Hepatocyte (in vitro differentiated cells): ENCODE data around the gene ADGRB3. TPM values are rescaled to one million over a fixed set of nuclear protein-coding genes. Genes with fewer than 3 reads are reported as not detected.

Source experiments
- DNase-seq: peaks from one replicate; pipeline ENCODE4 v3.0.0-alpha.2; 2016; ENCODE audit warnings: low spot score
- H2AFZ ChIP-seq: fragments of 200-600 bp; sonication (generic); 2 replicates; pipeline ENCODE4 v1.6.0; 2016; ENCODE audit warnings: antibody characterized with exemption, mild to moderate bottlenecking
- H3K27ac ChIP-seq: fragments of 200-600 bp; sonication (generic); 2 replicates; pipeline ENCODE4 v1.5.1; 2016; ENCODE audit warnings: mild to moderate bottlenecking
- H3K27me3 ChIP-seq: fragments of 200-600 bp; sonication (generic); 2 replicates; pipeline ENCODE4 v1.6.1; 2016
- H3K36me3 ChIP-seq: fragments of 200-600 bp; sonication (generic); replicated peaks from 2 replicates; pipeline ENCODE4 v1.5.1; 2016; ENCODE audit warnings: low read depth; ENCODE audit not compliant: insufficient read depth
- H3K4me1 ChIP-seq: fragments of 200-600 bp; sonication (generic); 2 replicates; pipeline ENCODE4 v1.5.1; 2016; ENCODE audit warnings: mild to moderate bottlenecking, moderate library complexity; ENCODE audit not compliant: insufficient read depth
- H3K4me2 ChIP-seq: fragments of 200-600 bp; sonication (generic); 2 replicates; pipeline ENCODE4 v1.6.0; 2016
- H3K4me3 ChIP-seq: fragments of 200-600 bp; sonication (generic); 2 replicates; pipeline ENCODE4 v1.5.1; 2016; ENCODE audit warnings: mild to moderate bottlenecking
- H3K79me2 ChIP-seq: fragments of 200-600 bp; sonication (generic); 2 replicates; pipeline ENCODE4 v1.6.0; 2017; ENCODE audit warnings: mild to moderate bottlenecking
- H3K9me2 ChIP-seq: fragments of 200-600 bp; sonication (generic); replicated peaks from 2 replicates; pipeline ENCODE4 v1.6.0; 2017; ENCODE audit warnings: mild to moderate bottlenecking; ENCODE audit not compliant: insufficient read depth
- H3K9me3 ChIP-seq: fragments of 200-600 bp; sonication (generic); 2 replicates; pipeline ENCODE4 v1.5.1; 2016; ENCODE audit warnings: low read depth, mild to moderate bottlenecking
- H4K20me1 ChIP-seq: fragments of 200-600 bp; sonication (generic); 2 replicates; pipeline ENCODE4 v1.6.0; 2016; ENCODE audit warnings: mild to moderate bottlenecking; ENCODE audit not compliant: insufficient read depth, poor library complexity, severe bottlenecking
- CTCF ChIP-seq: fragments of 200-600 bp; sonication (generic); IDR thresholded peaks from 2 replicates; pipeline ENCODE4 v1.5.1; 2016; ENCODE audit warnings: antibody characterized with exemption, mild to moderate bottlenecking; ENCODE audit not compliant: poor library complexity
- EZH2 ChIP-seq: fragments of 200-600 bp; sonication (generic); IDR thresholded peaks from 2 replicates; pipeline ENCODE4 v1.6.1; 2016; ENCODE audit warnings: antibody characterized with exemption, mild to moderate bottlenecking, borderline replicate concordance
- EZH2phosphoT487 ChIP-seq: fragments of 200-600 bp; sonication (generic); IDR thresholded peaks from one replicate; pipeline ENCODE4 v1.6.1; 2018; ENCODE audit warnings: antibody characterized with exemption, mild to moderate bottlenecking, low read depth, moderate library complexity; ENCODE audit not compliant: unreplicated experiment, severe bottlenecking
- WGBS: methylation state at CpG from one replicate; pipeline ENCODE4 v1.1.6; 2016; ENCODE audit warnings: low lambda C conversion rate; ENCODE audit errors: missing lambda C conversion rate; 5-methylcytosine and 5-hydroxymethylcytosine counted together
- polyA plus RNA-seq: library from polyadenylated mRNA; unstranded; fragments of >200 nt; fragmentation: Nextera tagmentation; extraction: Ambion mirVana; gene quantifications from 2 replicates; pipeline ENCODE4 v1.2.1, GENCODE V29; 2016
- total RNA-seq: library from RNA; depleted of rRNA; stranded (reverse); fragments of >200 nt; gene quantifications from 2 replicates; pipeline ENCODE4 v1.2.3, GENCODE V29; 2014

ADGRB3 gene
- total and polyA plus RNA-seq, 2 experiments from 2014 or later = 0.17 to 2.2 TPM

GRCh38 chr6:68967549-68968300 is 332.6 kb downstream of the ADGRB3 start:
- Histone ChIP-seq H3K4me3 (no peak overlapping the region), H3K27ac (no peak overlapping the region), H3K4me1 (no peaks in the 10 kb centered on the region), H3K36me3 (no peaks in the 10 kb centered on the region), H3K9me3 (no peaks in the 10 kb centered on the region), H3K79me2 (no peaks in the 10 kb centered on the region), H3K9me2 (no peaks in the 10 kb centered on the region), H4K20me1 (no peaks in the 10 kb centered on the region), H3K27me3 (no peaks in the 10 kb centered on the region), H3K4me2 (no peak overlapping the region), H2AFZ (no peak overlapping the region)
- TF ChIP-seq CTCF (peak; percentile 89), EZH2phosphoT487 (no peak)
- WGBS = 53% methylated on average over 11 of the region's 11 CpGs
- DNase-seq = peak; percentile 84

- TF ChIP-seq EZH2phosphoT487 = no peak
- TF ChIP-seq CTCF = no peak
- no peak for TF ChIP-seq EZH2
- DNase-seq = no peak
- H4K20me1 ChIP-seq = no peaks in the 10 kb centered on the region
- no peaks in the 10 kb centered on the region for H3K79me2 ChIP-seq
- no peak overlapping the region for H3K27ac ChIP-seq
- no peaks in the 10 kb centered on the region for H3K9me2 ChIP-seq
- H3K36me3 ChIP-seq = no peaks in the 10 kb centered on the region
- H3K4me1 ChIP-seq = no peaks in the 10 kb centered on the region
- H3K27me3 ChIP-seq = no peaks in the 10 kb centered on the region
- no peak overlapping the region for H3K4me2 ChIP-seq
- no peaks in the 10 kb centered on the region for H3K9me3 ChIP-seq
- H3K4me3 ChIP-seq = no peak overlapping the region
- 3% methylated on average over 4 of the region's 4 CpGs for WGBS
- H2AFZ ChIP-seq = no peak overlapping the region
Measured at GRCh38 chr6:68968301-68968649, 333.2 kb downstream of the ADGRB3 start.

GRCh38 chr6:68973066-68973465 is 338.0 kb downstream of the ADGRB3 start:
- TF ChIP-seq CTCF = no peak
- TF ChIP-seq EZH2phosphoT487 = no peak
- no peak for TF ChIP-seq EZH2

More at GRCh38 chr6:68973066-68973465, 338.0 kb downstream of the ADGRB3 start:
- H3K4me2 ChIP-seq = no peak overlapping the region
- no peak overlapping the region for H2AFZ ChIP-seq
- no peaks in the 10 kb centered on the region for H3K27me3 ChIP-seq
- H3K36me3 ChIP-seq = no peaks in the 10 kb centered on the region
- H3K79me2 ChIP-seq = no peaks in the 10 kb centered on the region
- no peaks in the 10 kb centered on the region for H3K9me3 ChIP-seq
- no peaks in the 10 kb centered on the region for H4K20me1 ChIP-seq
- no peaks in the 10 kb centered on the region for H3K9me2 ChIP-seq
- H3K27ac ChIP-seq = no peak overlapping the region
- DNase-seq = no peak
- no peaks in the 10 kb centered on the region for H3K4me1 ChIP-seq
- H3K4me3 ChIP-seq = no peak overlapping the region
